SHP77 treated with DMSO at 0.1 percent for 48 hours (cell line): ENCODE measurements around the gene NEK1.

Source experiments
- DNase-seq: peaks from one replicate; lab custom pipeline; 2025; lab: John Stamatoyannopoulos, UW

The NEK1 gene

GRCh38 chr4:169417629-169418282 lies 194.6 kb downstream of the NEK1 start:
- DNase-seq, result no peak

GRCh38 chr4:169416997-169417396 lies 195.4 kb downstream of the NEK1 start:
- no peak for DNase-seq

GRCh38 chr4:169416461-169416860 lies 195.9 kb downstream of the NEK1 start:
- no peak for DNase-seq

- DNase-seq, result no peak
These were observed 197.5 kb downstream of the NEK1 start for GRCh38 chr4:169414913-169415312.

GRCh38 chr4:169412046-169412445 lies 200.3 kb downstream of the NEK1 start:
- DNase-seq, result no peak

- no peak for DNase-seq
These were observed 201.3 kb downstream of the NEK1 start for GRCh38 chr4:169410839-169411770.

GRCh38 chr4:169407217-169407845 lies 205.1 kb downstream of the NEK1 start:
- DNase-seq, result no peak

- DNase-seq, result no peak
These were observed 207.4 kb downstream of the NEK1 start for GRCh38 chr4:169404960-169405359.

GRCh38 chr4:169400832-169401231 lies 211.6 kb downstream of the NEK1 start:
- no peak for DNase-seq

- no peak for DNase-seq
These were observed 212.2 kb downstream of the NEK1 start for GRCh38 chr4:169399976-169400767.

GRCh38 chr4:169398316-169398715 lies 214.1 kb downstream of the NEK1 start:
- DNase-seq, result no peak

- DNase-seq, result no peak
These were observed 214.6 kb downstream of the NEK1 start for GRCh38 chr4:169397762-169398161.

GRCh38 chr4:169385376-169385775 lies 227.0 kb downstream of the NEK1 start:
- DNase-seq, result no peak

- DNase-seq, result no peak
These were observed 227.6 kb downstream of the NEK1 start for GRCh38 chr4:169384779-169385178.

GRCh38 chr4:169383724-169384123 lies 228.7 kb downstream of the NEK1 start:
- DNase-seq, result no peak

- no peak for DNase-seq
These were observed 232.7 kb downstream of the NEK1 start for GRCh38 chr4:169379688-169380087.

- no peak for DNase-seq
These were observed 235.0 kb downstream of the NEK1 start for GRCh38 chr4:169377367-169377766.

- DNase-seq, result no peak
These were observed 236.0 kb downstream of the NEK1 start for GRCh38 chr4:169376421-169376820.

GRCh38 chr4:169372791-169373190 lies 239.6 kb downstream of the NEK1 start:
- DNase-seq, result no peak

GRCh38 chr4:169369634-169370033 lies 242.7 kb downstream of the NEK1 start:
- DNase-seq, result no peak

GRCh38 chr4:169367826-169368225 lies 244.6 kb downstream of the NEK1 start:
- DNase-seq, result no peak

GRCh38 chr4:169366821-169367220 lies 245.6 kb downstream of the NEK1 start:
- no peak for DNase-seq
